GM12872 (cell line): ENCODE measurements around the gene ACAP3.

Experiments used
- TF ChIP-seq, protein P1 (sequence below): IDR thresholded peaks from 3 replicates; pipeline ENCODE4 v1.5.1; 2011; ENCODE audit warnings: low read depth, mild to moderate bottlenecking, low read length, moderate library complexity; ENCODE audit not compliant: insufficient read depth

ACAP3 gene

DNA sequence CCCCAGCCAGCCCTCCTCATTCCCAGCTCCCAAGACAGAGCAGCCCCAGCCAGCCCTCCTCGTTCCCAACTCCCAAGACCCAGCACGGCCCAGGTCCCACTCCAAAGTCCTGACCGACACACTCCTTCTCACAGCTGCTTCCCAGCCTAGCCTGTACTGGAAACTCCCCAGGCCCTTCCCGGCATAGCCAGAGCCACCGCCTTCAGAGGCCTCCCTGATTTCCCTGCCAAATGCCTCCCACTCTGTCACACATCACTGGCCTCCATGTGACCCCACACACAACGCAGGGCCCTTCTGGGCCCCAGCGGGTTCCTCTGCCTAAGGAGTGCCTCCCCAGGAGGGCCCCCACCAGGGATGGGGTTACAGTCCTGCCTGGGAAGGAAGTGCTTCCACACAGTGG lies 36.9 kb downstream of the ACAP3 start:
- TF ChIP-seq, protein P1, sequence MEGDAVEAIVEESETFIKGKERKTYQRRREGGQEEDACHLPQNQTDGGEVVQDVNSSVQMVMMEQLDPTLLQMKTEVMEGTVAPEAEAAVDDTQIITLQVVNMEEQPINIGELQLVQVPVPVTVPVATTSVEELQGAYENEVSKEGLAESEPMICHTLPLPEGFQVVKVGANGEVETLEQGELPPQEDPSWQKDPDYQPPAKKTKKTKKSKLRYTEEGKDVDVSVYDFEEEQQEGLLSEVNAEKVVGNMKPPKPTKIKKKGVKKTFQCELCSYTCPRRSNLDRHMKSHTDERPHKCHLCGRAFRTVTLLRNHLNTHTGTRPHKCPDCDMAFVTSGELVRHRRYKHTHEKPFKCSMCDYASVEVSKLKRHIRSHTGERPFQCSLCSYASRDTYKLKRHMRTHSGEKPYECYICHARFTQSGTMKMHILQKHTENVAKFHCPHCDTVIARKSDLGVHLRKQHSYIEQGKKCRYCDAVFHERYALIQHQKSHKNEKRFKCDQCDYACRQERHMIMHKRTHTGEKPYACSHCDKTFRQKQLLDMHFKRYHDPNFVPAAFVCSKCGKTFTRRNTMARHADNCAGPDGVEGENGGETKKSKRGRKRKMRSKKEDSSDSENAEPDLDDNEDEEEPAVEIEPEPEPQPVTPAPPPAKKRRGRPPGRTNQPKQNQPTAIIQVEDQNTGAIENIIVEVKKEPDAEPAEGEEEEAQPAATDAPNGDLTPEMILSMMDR: no peak

DNA sequence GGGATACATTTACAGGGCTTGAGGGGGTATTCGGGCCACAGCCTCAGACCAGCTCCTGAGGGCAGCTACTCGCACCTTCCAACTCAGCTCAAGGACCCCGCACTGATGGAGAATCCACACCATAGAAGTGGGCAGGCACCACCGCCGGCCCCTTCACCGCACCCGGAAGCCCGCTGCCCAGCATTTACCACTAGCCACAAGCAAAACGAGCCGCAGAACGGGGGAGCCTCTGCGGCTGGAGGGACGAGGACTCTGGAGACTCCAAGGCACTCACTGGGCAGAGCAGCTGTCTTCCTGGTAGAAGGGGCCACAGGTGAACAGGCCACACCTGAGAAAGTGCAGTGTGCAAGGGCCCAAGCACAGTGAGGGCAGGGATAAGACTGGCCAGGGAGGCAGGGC lies 39.4 kb downstream of the ACAP3 start:
- TF ChIP-seq, protein P1: no peak

DNA sequence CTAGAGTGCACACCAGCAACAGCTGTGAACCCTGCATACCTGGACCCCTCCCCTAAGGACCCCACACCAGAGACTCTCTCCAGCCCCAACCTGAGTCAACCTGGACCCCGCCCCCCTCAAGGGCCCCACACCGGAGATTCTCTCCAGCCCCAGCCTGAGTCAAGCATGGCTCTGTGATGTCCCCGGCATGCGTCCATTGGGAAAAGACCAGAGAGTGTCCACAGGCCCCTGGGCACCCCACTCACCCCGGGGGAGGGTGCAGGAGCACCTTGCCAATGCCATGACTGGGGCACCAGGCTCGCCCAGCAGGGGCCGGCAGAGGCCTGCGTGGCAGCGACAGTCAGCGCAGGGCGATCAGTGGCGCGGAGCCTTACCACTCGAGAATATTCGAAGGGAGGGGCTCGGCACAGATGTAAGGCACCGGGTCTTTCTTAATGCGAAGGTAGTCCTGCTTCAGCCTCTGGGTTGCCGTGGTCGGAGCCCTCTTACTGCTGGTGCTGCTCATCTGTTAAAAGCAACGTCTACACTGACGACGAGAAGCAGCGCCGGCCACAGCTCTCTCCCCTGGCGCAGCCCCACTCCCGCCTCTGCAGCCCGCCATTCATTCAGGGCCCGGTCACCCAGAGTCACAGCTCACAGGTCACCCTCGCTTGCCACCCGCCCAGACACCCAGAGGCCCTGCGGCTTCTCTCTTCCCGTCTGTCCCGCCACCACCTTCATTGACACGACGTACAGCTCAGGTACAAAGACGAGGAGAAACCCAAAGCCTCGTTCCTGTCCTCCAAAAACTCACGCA lies 40.0 kb downstream of the ACAP3 start:
- TF ChIP-seq, protein P1: no peak

DNA sequence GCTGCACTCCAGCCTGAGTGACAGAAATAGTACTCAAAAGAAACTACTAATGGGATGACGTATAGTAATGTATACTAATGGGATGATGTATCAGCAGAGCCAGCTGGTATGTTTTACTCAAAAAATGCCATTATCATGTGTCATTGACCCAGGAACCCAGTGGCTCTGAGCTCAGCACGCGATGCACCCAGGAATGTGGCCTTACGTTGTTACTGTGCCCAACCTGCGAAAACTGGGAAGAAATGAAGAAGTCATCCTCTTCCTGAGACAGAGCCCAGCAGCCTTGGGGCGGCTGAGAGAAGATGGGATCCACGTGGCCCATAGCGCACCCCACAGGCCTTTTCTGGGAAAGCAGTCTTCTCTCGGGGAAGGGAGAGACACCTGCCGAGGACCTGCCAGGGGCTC lies 42.9 kb downstream of the ACAP3 start:
- TF ChIP-seq, protein P1: peak; percentile 26; the same call in 1 of the 3 replicates

DNA sequence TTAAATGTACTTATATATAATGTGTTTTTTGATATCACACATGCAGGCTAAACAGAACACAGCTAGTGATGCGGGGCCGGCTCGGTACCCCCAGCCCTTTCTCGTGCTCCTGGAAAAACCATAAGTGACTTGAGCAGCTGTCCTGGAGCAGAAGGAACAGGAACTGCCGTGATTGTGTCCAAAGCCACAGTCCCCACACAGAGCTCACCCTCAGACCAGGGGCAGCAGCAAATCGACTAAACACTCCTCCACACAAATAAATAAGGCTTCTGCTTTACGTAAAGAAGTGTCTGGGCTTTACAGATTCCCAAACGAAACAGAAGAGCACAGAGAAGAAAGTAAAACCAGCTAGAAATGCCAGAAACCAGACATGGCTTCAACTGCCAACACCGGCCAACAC lies 43.7 kb downstream of the ACAP3 start:
- TF ChIP-seq, protein P1: no peak

DNA sequence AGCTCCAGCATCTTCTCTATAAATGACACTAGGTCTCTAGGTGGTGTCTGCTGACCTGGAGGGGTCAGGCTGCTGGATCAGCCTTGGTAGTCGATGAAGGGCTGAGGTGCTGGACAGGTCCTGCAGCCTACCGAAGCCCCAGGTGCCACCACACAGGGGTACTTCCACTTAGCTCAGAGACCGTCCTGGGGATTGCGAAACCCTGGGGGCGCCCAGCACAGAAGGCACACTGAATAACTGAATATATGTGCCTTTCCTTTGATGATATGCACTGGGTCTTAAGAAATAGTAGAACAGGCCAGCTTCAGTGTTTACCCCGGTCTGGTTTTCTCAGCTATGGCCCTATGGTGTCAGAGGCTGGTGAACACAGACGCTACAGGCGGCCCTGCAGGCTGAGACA lies 45.0 kb downstream of the ACAP3 start:
- TF ChIP-seq, protein P1: no peak

DNA sequence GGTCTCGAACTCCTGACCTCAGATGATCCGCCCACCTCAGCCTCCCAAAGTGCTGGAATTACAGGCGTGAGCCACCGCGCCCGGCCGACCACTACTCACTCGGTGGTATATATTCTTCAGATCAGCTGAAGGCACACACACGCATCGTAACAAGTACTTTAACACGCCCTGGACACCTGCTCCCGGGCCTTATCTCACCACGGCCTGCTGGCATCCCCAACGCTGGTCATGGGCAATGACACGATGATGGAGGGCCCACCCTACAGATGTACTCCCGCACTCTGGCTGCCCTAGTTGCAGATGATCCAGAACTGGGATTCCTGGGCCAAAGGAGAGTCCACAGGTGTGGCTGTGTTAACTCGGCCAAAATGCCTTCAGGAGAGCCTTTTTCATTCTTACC lies 45.7 kb downstream of the ACAP3 start:
- TF ChIP-seq, protein P1: no peak
